Hepatocyte (in vitro differentiated cells): ENCODE measurements around the gene RBM47. TPM values are rescaled to one million over a fixed set of nuclear protein-coding genes. Genes with fewer than 3 reads are reported as not detected.

Experiments used
- DNase-seq: peaks from one replicate; pipeline ENCODE4 v3.0.0-alpha.2; 2016; ENCODE audit warnings: low spot score
- H2AFZ ChIP-seq: fragments of 200-600 bp; sonication (generic); 2 replicates; pipeline ENCODE4 v1.6.0; 2016; ENCODE audit warnings: antibody characterized with exemption, mild to moderate bottlenecking
- H3K27ac ChIP-seq: fragments of 200-600 bp; sonication (generic); 2 replicates; pipeline ENCODE4 v1.5.1; 2016; ENCODE audit warnings: mild to moderate bottlenecking
- H3K27me3 ChIP-seq: fragments of 200-600 bp; sonication (generic); 2 replicates; pipeline ENCODE4 v1.6.1; 2016
- H3K36me3 ChIP-seq: fragments of 200-600 bp; sonication (generic); replicated peaks from 2 replicates; pipeline ENCODE4 v1.5.1; 2016; ENCODE audit warnings: low read depth; ENCODE audit not compliant: insufficient read depth
- H3K4me1 ChIP-seq: fragments of 200-600 bp; sonication (generic); 2 replicates; pipeline ENCODE4 v1.5.1; 2016; ENCODE audit warnings: mild to moderate bottlenecking, moderate library complexity; ENCODE audit not compliant: insufficient read depth
- H3K4me2 ChIP-seq: fragments of 200-600 bp; sonication (generic); 2 replicates; pipeline ENCODE4 v1.6.0; 2016
- H3K4me3 ChIP-seq: fragments of 200-600 bp; sonication (generic); 2 replicates; pipeline ENCODE4 v1.5.1; 2016; ENCODE audit warnings: mild to moderate bottlenecking
- H3K79me2 ChIP-seq: fragments of 200-600 bp; sonication (generic); 2 replicates; pipeline ENCODE4 v1.6.0; 2017; ENCODE audit warnings: mild to moderate bottlenecking
- H3K9me2 ChIP-seq: fragments of 200-600 bp; sonication (generic); replicated peaks from 2 replicates; pipeline ENCODE4 v1.6.0; 2017; ENCODE audit warnings: mild to moderate bottlenecking; ENCODE audit not compliant: insufficient read depth
- H3K9me3 ChIP-seq: fragments of 200-600 bp; sonication (generic); 2 replicates; pipeline ENCODE4 v1.5.1; 2016; ENCODE audit warnings: low read depth, mild to moderate bottlenecking
- H4K20me1 ChIP-seq: fragments of 200-600 bp; sonication (generic); 2 replicates; pipeline ENCODE4 v1.6.0; 2016; ENCODE audit warnings: mild to moderate bottlenecking; ENCODE audit not compliant: insufficient read depth, poor library complexity, severe bottlenecking
- CTCF ChIP-seq: fragments of 200-600 bp; sonication (generic); IDR thresholded peaks from 2 replicates; pipeline ENCODE4 v1.5.1; 2016; ENCODE audit warnings: antibody characterized with exemption, mild to moderate bottlenecking; ENCODE audit not compliant: poor library complexity
- EZH2 ChIP-seq: fragments of 200-600 bp; sonication (generic); IDR thresholded peaks from 2 replicates; pipeline ENCODE4 v1.6.1; 2016; ENCODE audit warnings: antibody characterized with exemption, mild to moderate bottlenecking, borderline replicate concordance
- EZH2phosphoT487 ChIP-seq: fragments of 200-600 bp; sonication (generic); IDR thresholded peaks from one replicate; pipeline ENCODE4 v1.6.1; 2018; ENCODE audit warnings: antibody characterized with exemption, mild to moderate bottlenecking, low read depth, moderate library complexity; ENCODE audit not compliant: unreplicated experiment, severe bottlenecking
- WGBS: methylation state at CpG from one replicate; pipeline ENCODE4 v1.1.6; 2016; ENCODE audit warnings: low lambda C conversion rate; ENCODE audit errors: missing lambda C conversion rate; 5-methylcytosine and 5-hydroxymethylcytosine counted together
- polyA plus RNA-seq: library from polyadenylated mRNA; unstranded; fragments of >200 nt; fragmentation: Nextera tagmentation; extraction: Ambion mirVana; gene quantifications from 2 replicates; pipeline ENCODE4 v1.2.1, GENCODE V29; 2016
- total RNA-seq: library from RNA; depleted of rRNA; stranded (reverse); fragments of >200 nt; gene quantifications from 2 replicates; pipeline ENCODE4 v1.2.3, GENCODE V29; 2014

RBM47 gene
- total and polyA plus RNA-seq, 2 experiments from 2014 or later, result 49.8 to 137 TPM

- peaks cover 48% of the 10 kb centered on the region for H3K79me2 ChIP-seq
- H2AFZ ChIP-seq, result peak overlapping the region; percentile 45
- 7% methylated on average over 5 of the region's 5 CpGs for WGBS
- no peaks in the 10 kb centered on the region for H3K9me2 ChIP-seq
- no peaks in the 10 kb centered on the region for H4K20me1 ChIP-seq
- H3K4me2 ChIP-seq, result peak overlapping the region; percentile 71
- H3K27ac ChIP-seq, result peak overlapping the region; percentile 80
- peaks cover 31% of the 10 kb centered on the region for H3K4me1 ChIP-seq
- peak; percentile 59 for DNase-seq
- H3K27me3 ChIP-seq, result no peaks in the 10 kb centered on the region
- H3K36me3 ChIP-seq, result no peaks in the 10 kb centered on the region
- TF ChIP-seq CTCF, result peak; percentile 62
- no peak for TF ChIP-seq EZH2phosphoT487
- TF ChIP-seq EZH2, result no peak
- no peaks in the 10 kb centered on the region for H3K9me3 ChIP-seq
- H3K4me3 ChIP-seq, result peak overlapping the region; percentile 22
Measured at GRCh38 chr4:40550948-40551462, 78.7 kb downstream of the RBM47 start.

- H3K4me2 ChIP-seq, result peak overlapping the region; percentile 71
- H4K20me1 ChIP-seq, result no peaks in the 10 kb centered on the region
- TF ChIP-seq EZH2, result no peak
- TF ChIP-seq CTCF, result no peak
- TF ChIP-seq EZH2phosphoT487, result no peak
- no peak overlapping the region for H2AFZ ChIP-seq
- H3K27me3 ChIP-seq, result no peaks in the 10 kb centered on the region
- H3K4me3 ChIP-seq, result no peak overlapping the region
- peaks cover 32% of the 10 kb centered on the region for H3K4me1 ChIP-seq
- H3K27ac ChIP-seq, result peak overlapping the region; percentile 80
- peaks cover 52% of the 10 kb centered on the region for H3K79me2 ChIP-seq
- WGBS, result 89% methylated on average over 5 of the region's 5 CpGs
- H3K9me3 ChIP-seq, result no peaks in the 10 kb centered on the region
- H3K9me2 ChIP-seq, result no peaks in the 10 kb centered on the region
- H3K36me3 ChIP-seq, result no peaks in the 10 kb centered on the region
- no peak for DNase-seq
Measured at GRCh38 chr4:40550196-40550595, 79.5 kb downstream of the RBM47 start.

GRCh38 chr4:40548256-40548655, 81.4 kb downstream of the RBM47 start:
- Histone ChIP-seq H3K27ac (peak overlapping the region; percentile 93), H3K4me3 (no peak overlapping the region), H3K27me3 (no peaks in the 10 kb centered on the region), H2AFZ (no peak overlapping the region), H3K9me3 (no peaks in the 10 kb centered on the region), H3K36me3 (no peaks in the 10 kb centered on the region), H3K4me2 (no peak overlapping the region), H3K79me2 (peaks cover 43% of the 10 kb centered on the region), H3K9me2 (no peaks in the 10 kb centered on the region), H4K20me1 (no peaks in the 10 kb centered on the region), H3K4me1 (peaks cover 32% of the 10 kb centered on the region)
- no peak for DNase-seq
- WGBS, result 72% methylated on average over 11 of the region's 11 CpGs
- TF ChIP-seq EZH2 (no peak), EZH2phosphoT487 (no peak), CTCF (no peak)
